ENCODE measurements around the gene POGZ.

POGZ gene

GRCh38 chr1:151459331-151460046 lies at the start of gene POGZ:
Gene POGZ (minus strand): TSS chr1:151459494. CDS start chr1:151442204, 17,290 bp downstream.
- DNase-seq (ENCODE audit: low read depth), result peak; percentile 84

- DNase-seq (ENCODE audit: low read depth), result no peak
Measured at GRCh38 chr1:151508833-151509232, 49.5 kb upstream of the POGZ start.

GRCh38 chr1:151504759-151505158 lies 45.5 kb upstream of the POGZ start:
- DNase-seq (ENCODE audit: low read depth), result no peak

GRCh38 chr1:151504252-151504651 lies 45.0 kb upstream of the POGZ start:
- DNase-seq (ENCODE audit: low read depth), result no peak

GRCh38 chr1:151502859-151503780 lies 43.8 kb upstream of the POGZ start:
- no peak for DNase-seq (ENCODE audit: low read depth)

GRCh38 chr1:151502035-151502700 lies 42.9 kb upstream of the POGZ start:
- no peak for DNase-seq (ENCODE audit: low read depth)

GRCh38 chr1:151501474-151501873 lies 42.2 kb upstream of the POGZ start:
- no peak for DNase-seq (ENCODE audit: low read depth)

GRCh38 chr1:151499930-151500329 lies 40.6 kb upstream of the POGZ start:
- DNase-seq (ENCODE audit: low read depth), result no peak

GRCh38 chr1:151499365-151499764 lies 40.1 kb upstream of the POGZ start:
- no peak for DNase-seq (ENCODE audit: low read depth)

GRCh38 chr1:151495316-151495715 lies 36.0 kb upstream of the POGZ start:
- no peak for DNase-seq (ENCODE audit: low read depth)

- DNase-seq (ENCODE audit: low read depth), result no peak
Measured at GRCh38 chr1:151494741-151495281, 35.5 kb upstream of the POGZ start.

GRCh38 chr1:151493042-151493441 lies 33.7 kb upstream of the POGZ start:
- no peak for DNase-seq (ENCODE audit: low read depth)

GRCh38 chr1:151492120-151492519 lies 32.8 kb upstream of the POGZ start:
- no peak for DNase-seq (ENCODE audit: low read depth)

- no peak for DNase-seq (ENCODE audit: low read depth)
Measured at GRCh38 chr1:151491641-151492040, 32.3 kb upstream of the POGZ start.

- DNase-seq (ENCODE audit: low read depth), result no peak
Measured at GRCh38 chr1:151486557-151486956, 27.3 kb upstream of the POGZ start.

GRCh38 chr1:151485685-151486255 lies 26.5 kb upstream of the POGZ start:
- DNase-seq (ENCODE audit: low read depth), result no peak

- DNase-seq (ENCODE audit: low read depth), result no peak
Measured at GRCh38 chr1:151482017-151482416, 22.7 kb upstream of the POGZ start.

- DNase-seq (ENCODE audit: low read depth), result no peak
Measured at GRCh38 chr1:151479462-151479861, 20.2 kb upstream of the POGZ start.

- DNase-seq (ENCODE audit: low read depth), result no peak
Measured at GRCh38 chr1:151478923-151479322, 19.6 kb upstream of the POGZ start.

GRCh38 chr1:151478140-151478812 lies 19.0 kb upstream of the POGZ start:
- no peak for DNase-seq (ENCODE audit: low read depth)

- DNase-seq (ENCODE audit: low read depth), result no peak
Measured at GRCh38 chr1:151477066-151477465, 17.8 kb upstream of the POGZ start.

All from T-helper 22 cell (primary cell).